T-helper 17 cell (primary cell): ENCODE data around the gene HUS1. TPM values are rescaled to one million over a fixed set of nuclear protein-coding genes. Genes with fewer than 3 reads are reported as not detected.
A peak's percentile ranks its signal among the peaks of the same experiment; 100 is the strongest.
"Not testable (repeated sequence)": the region's sequence is repeated elsewhere in the genome, so short reads cannot be mapped to it uniquely, and the experiment has no call there.

ENCODE experiments used
- ATAC-seq: fragments of 150-1000 bp; cut with Tn5 transposase; 2 replicates; pipeline ENCODE4 v1.10.0; 2021; ENCODE audit warnings: mild to moderate bottlenecking, moderate library complexity
- DNase-seq, 3 donors: peaks; one replicate each; pipeline versions ENCODE4 v3.0.0 to v3.0.0-alpha.2; 2020 to 2021
- H3K9me3 ChIP-seq: one replicate; pipeline ENCODE4 v1.7.0; 2013; ENCODE audit warnings: low read length, mild to moderate bottlenecking; ENCODE audit not compliant: control insufficient read depth, poor library complexity, severe bottlenecking
- H3K27ac Mint-ChIP-seq: one replicate; pipeline ENCODE4 v1.8.0; 2022; ENCODE audit warnings: mild to moderate bottlenecking, moderate library complexity, mixed read lengths
- H3K27me3 Mint-ChIP-seq: one replicate; pipeline ENCODE4 v1.8.0; 2022; ENCODE audit warnings: mixed read lengths
- H3K36me3 Mint-ChIP-seq: one replicate; pipeline ENCODE4 v1.8.0; 2022; ENCODE audit warnings: low read depth, mixed read lengths
- H3K4me1 Mint-ChIP-seq: one replicate; pipeline ENCODE4 v1.8.0; 2022; ENCODE audit warnings: mild to moderate bottlenecking, mixed read lengths
- H3K4me3 Mint-ChIP-seq: one replicate; pipeline ENCODE4 v1.8.0; 2022; ENCODE audit warnings: mild to moderate bottlenecking, moderate library complexity, mixed read lengths
- total RNA-seq, 4 donors: library from RNA in 2 of 4; stranded (reverse) in 2 of 4; gene quantifications; one replicate each; pipeline ENCODE4 v1.2.3 and lab custom pipeline; 2022 to 2026

HUS1 gene
- total RNA-seq, 2 donors from 2014 or later, result 57.7 to 65.1 TPM

- Mint-ChIP-seq H3K27ac (no peak within 1 kb of the TSS), H3K27me3 (no peaks in the 10 kb centered on the region), H3K4me1 (peaks cover 6% of the 10 kb centered on the region), H3K36me3 (no peaks in the 10 kb centered on the region), H3K4me3 (no peak within 1 kb of the TSS)
- no peak for ATAC-seq
- no peak for DNase-seq
- no peaks in the 10 kb centered on the region for H3K9me3 ChIP-seq
Measured at GRCh38 chr7:47948141-47948790, 31.1 kb downstream of the HUS1 start, which contains the start of gene PKD1L1. Gene PKD1L1 (minus strand): TSS chr7:47948466. CDS start chr7:47948440, 26 bp downstream.

- DNase-seq, result no peak
- ATAC-seq, result no peak
- H3K9me3 ChIP-seq, result no peaks in the 10 kb centered on the region
- no peaks in the 10 kb centered on the region for H3K36me3 Mint-ChIP-seq
- no peak overlapping the region for H3K27ac Mint-ChIP-seq
- no peaks in the 10 kb centered on the region for H3K27me3 Mint-ChIP-seq
- peaks cover 6% of the 10 kb centered on the region for H3K4me1 Mint-ChIP-seq
- no peak overlapping the region for H3K4me3 Mint-ChIP-seq
Measured at GRCh38 chr7:47947355-47947749, 32.1 kb downstream of the HUS1 start.

DNA sequence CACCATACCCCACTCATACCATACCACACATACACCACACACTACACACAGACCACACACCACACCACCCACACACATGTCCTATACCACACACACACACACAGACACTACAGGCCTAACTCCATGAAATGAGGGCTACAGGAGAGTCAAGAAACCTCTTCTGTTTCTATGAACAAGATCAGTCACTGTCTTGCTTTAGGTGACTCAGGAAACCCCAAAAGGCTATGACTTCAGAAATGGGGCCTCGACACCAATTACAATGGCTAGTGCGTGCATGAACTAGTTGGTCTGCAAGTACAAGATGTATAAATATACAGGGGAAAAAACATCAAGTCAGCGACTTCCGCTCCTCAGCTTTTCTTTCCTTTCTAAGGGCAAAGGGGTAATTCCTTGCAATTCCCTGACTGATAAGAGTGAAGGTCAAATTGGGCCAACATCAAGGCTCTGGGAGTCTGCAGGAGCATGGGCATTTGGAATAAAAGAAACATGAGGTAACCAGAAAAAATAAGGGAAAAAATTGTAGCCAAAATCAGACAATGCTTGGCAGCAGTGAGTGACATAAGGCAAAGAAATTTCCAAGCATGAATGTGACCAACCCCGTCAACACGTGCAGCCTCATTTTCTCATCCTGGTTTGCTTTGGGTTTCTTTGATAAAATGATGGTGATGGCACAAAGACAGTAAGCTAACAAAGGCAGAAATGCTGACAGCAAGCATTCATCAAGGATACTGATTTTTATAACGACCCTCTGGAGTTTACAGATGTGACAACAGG lies 32.6 kb downstream of the HUS1 start:
- Mint-ChIP-seq H3K27me3 (no peaks in the 10 kb centered on the region), H3K27ac (no peak overlapping the region), H3K36me3 (no peaks in the 10 kb centered on the region), H3K4me3 (no peak overlapping the region), H3K4me1 (peaks cover 6% of the 10 kb centered on the region)
- no peaks in the 10 kb centered on the region for H3K9me3 ChIP-seq
- ATAC-seq, result no peak
- DNase-seq, result no peak

GRCh38 chr7:47945261-47946015 lies 34.0 kb downstream of the HUS1 start:
- Mint-ChIP-seq H3K4me1 (peaks cover 6% of the 10 kb centered on the region), H3K27me3 (no peaks in the 10 kb centered on the region), H3K36me3 (no peaks in the 10 kb centered on the region), H3K27ac (no peak overlapping the region), H3K4me3 (no peak overlapping the region)
- peak; percentile 53 for ATAC-seq
- H3K9me3 ChIP-seq, result no peaks in the 10 kb centered on the region
- peak; percentile 39 to 65 (median 54) for DNase-seq

- no peaks in the 10 kb centered on the region for H3K27me3 Mint-ChIP-seq
- H3K27ac Mint-ChIP-seq, result no peak overlapping the region
- ATAC-seq (no peak), DNase-seq (no peak)
- no peak overlapping the region for H3K4me3 Mint-ChIP-seq
- peaks cover 4% of the 10 kb centered on the region for H3K4me1 Mint-ChIP-seq
- H3K9me3 ChIP-seq, result no peaks in the 10 kb centered on the region
- no peaks in the 10 kb centered on the region for H3K36me3 Mint-ChIP-seq
Measured at GRCh38 chr7:47944536-47945260, 34.7 kb downstream of the HUS1 start.

DNA sequence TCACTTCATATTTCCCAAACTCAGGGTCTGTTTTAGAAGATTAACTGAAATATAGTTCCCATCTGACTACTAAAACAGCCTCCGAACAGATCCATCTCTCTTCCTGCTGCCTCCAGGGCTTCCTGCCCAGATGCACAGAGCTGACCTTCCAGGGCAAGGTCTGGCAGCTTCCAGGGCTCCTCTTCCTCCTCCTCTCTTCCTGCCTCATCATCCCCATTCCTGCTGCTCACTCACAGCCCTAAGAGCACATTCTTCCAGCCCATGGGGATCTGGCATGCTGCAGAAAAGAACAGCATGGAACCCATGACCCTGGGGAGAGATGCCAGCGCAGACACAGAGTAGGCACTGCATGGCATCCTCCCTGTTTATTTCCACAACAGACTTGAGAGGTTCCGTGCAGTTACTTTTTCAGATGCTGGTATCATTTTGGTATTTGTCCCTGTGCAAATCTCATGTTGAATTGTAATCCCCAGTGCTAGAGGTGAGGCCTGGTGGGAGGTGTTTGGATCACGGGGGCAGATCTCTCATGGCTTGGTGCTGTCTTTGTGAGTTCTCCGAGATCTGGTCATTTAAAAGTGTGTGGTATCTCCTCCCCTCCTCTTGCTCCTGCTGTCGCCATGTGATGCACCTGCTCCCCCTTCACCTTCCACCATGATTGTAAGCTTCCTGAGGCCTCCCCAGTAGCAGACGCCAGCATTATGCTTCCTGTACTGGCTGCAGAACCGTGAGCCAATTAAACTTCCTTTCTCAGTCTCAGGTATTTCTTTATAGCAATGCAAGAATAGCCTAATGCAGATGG lies 35.5 kb downstream of the HUS1 start:
- no peak overlapping the region for H3K27ac Mint-ChIP-seq
- no peak for ATAC-seq
- DNase-seq, result no peak
- no peaks in the 10 kb centered on the region for H3K27me3 Mint-ChIP-seq
- no peaks in the 10 kb centered on the region for H3K9me3 ChIP-seq
- H3K4me3 Mint-ChIP-seq, result no peak overlapping the region
- H3K36me3 Mint-ChIP-seq, result no peaks in the 10 kb centered on the region
- H3K4me1 Mint-ChIP-seq, result peaks cover 4% of the 10 kb centered on the region

- H3K9me3 ChIP-seq, ATAC-seq, H3K4me1 Mint-ChIP-seq, H3K27ac Mint-ChIP-seq, H3K36me3 Mint-ChIP-seq, DNase-seq, H3K27me3 Mint-ChIP-seq, H3K4me3 Mint-ChIP-seq: not testable (repeated sequence)
Measured at GRCh38 chr7:47942651-47943050, 36.8 kb downstream of the HUS1 start.

GRCh38 chr7:47942132-47942531 lies 37.3 kb downstream of the HUS1 start:
- H3K36me3 Mint-ChIP-seq, result peaks cover 2% of the 10 kb centered on the region
- H3K4me1 Mint-ChIP-seq, result peaks cover 9% of the 10 kb centered on the region
- no peaks in the 10 kb centered on the region for H3K9me3 ChIP-seq
- H3K27ac Mint-ChIP-seq, result no peak overlapping the region
- ATAC-seq (no peak), DNase-seq (no peak)
- no peak overlapping the region for H3K4me3 Mint-ChIP-seq
- no peaks in the 10 kb centered on the region for H3K27me3 Mint-ChIP-seq

DNA sequence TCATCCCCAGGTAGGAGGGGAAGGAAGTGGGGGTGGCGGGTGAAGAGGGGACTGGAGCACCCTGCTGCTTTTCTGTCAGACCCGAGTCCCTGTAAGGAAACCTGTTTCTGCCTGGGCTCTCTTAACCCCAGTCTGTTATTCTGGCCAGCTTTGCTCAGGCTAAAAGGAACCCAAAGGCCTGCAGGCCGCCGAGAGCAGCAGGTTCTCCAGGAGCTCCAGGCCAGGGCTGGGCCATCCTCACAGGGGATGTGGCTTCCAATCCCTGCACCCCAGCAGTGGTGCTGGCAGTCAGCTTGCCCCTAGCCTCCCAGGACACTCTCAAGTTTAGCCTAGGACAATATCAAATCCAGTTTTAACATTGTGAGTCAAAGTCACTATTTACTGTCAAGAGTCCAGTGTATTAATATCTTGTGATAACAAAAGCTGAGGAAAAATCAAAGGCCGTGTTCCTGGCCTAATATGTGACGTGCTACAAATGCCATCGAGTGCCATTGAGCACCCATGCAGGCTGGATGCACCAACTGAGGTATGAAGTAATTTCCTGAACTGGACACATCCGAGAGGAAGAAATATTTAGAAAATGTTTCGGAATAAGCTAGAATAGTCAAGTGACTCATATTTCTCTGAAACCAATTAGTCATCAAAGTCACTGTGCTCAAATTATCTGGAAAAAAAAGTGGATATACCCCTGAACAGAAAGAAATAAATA lies 38.1 kb downstream of the HUS1 start:
- no peaks in the 10 kb centered on the region for H3K9me3 ChIP-seq
- DNase-seq, result no peak
- Mint-ChIP-seq H3K4me1 (peaks cover 6% of the 10 kb centered on the region), H3K27ac (no peak overlapping the region), H3K27me3 (no peaks in the 10 kb centered on the region), H3K36me3 (peaks cover 2% of the 10 kb centered on the region), H3K4me3 (no peak overlapping the region)
- no peak for ATAC-seq

DNA sequence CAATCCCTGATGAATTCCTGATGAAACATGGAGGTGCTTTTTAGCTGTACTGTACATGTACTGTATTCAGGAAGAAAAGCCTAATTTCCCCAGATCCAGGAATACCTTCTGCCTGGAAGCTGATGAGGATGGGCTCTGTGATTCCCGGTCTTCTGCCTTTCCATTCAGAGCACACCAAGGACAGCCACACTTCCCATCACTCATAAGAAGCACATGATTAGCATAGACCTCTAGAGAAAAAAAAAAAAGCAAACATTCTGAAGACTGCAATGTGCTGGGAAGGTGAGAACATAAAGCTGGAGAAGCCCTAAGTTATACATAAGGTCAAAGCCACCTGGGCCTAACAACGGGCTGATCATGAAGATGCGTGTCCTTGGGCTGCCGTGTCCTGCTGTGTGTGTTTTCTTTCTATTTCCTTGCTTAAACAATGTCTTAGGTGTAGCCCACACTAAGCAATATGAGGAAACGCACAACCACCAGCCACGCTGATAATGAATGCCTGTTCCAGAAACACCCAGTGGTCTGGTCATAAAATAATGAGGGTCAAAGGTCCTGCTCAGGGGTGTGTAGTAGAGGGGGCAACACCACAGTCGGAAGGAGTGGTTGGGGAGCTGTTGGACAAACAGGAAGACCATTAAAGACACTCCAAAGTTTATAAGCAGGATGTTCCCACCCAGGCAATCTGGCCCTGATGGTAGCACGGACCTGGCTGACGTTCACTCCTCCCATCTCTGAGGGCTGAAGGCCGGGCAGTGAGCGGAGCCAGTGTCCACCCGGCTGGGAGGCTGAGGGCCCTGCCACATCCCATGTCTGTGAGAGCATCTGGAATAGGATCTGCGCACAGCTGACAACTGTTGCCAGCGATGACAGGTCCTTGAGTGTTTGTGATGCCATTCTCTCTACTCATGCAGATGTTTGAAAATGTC lies 39.1 kb downstream of the HUS1 start:
- Mint-ChIP-seq H3K27me3 (no peaks in the 10 kb centered on the region), H3K27ac (no peak overlapping the region), H3K4me3 (no peak overlapping the region), H3K36me3 (peaks cover 2% of the 10 kb centered on the region), H3K4me1 (peaks cover 5% of the 10 kb centered on the region)
- H3K9me3 ChIP-seq, result no peaks in the 10 kb centered on the region
- ATAC-seq (no peak), DNase-seq (no peak)

GRCh38 chr7:47939425-47940036 lies 39.9 kb downstream of the HUS1 start:
- Mint-ChIP-seq H3K4me1 (peaks cover 5% of the 10 kb centered on the region), H3K27ac (no peak overlapping the region), H3K27me3 (no peaks in the 10 kb centered on the region), H3K36me3 (peaks cover 2% of the 10 kb centered on the region), H3K4me3 (no peak overlapping the region)
- no peak for DNase-seq
- no peak for ATAC-seq
- H3K9me3 ChIP-seq, result no peaks in the 10 kb centered on the region
